NCI-H774 (cell line): ENCODE results near the gene ZNF407.

Source experiments
- DNase-seq: peaks from one replicate; lab custom pipeline; 2025; lab: John Stamatoyannopoulos, UW

Gene ZNF407

DNA sequence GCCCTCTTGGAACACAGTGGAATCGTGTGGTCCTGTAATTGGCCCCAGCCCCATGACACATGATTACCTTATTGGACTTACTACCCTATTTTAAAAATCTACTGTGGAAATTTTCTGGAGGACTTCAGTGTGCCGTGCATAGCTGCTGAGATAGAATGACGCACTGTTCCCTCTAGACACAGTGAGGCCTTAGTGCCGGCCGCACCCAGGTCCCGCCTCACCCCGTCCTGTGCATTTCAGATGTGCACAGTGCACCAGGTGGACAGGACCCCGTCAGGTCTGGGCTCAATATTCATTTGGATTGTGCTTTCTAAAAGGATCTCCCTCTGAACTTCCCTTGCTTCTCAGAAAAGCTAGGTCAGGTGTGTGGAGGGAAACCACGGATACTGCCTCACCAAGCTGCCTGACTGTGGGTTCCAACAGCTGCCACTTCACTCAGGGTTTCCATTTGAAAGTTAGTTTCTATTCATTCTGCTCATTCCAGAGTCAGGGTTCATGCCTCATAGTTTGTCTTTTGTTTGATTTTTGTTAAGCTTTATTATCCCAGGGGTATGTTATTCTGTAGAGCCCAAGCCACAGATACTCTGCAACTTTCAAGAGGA, 455.5 kb downstream of the ZNF407 start:
- DNase-seq = no peak

DNA sequence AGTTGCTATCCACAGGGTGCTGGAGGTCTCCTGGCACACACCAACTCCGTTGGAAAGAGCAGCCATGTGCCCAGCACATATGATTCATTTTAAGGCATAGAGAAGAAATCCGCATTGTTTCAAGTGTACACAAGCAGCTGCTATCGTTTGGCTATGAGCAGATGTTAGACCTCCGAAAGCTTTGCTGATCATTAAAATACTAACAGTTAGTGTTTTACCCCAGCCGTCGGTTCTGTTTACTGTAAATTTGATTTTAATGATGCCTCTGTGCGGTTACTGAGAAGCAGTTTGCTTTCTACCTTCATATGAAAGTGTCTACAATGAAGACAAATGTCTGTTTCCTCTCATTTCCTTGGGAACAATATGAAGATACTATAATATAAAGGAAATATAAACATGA, 456.4 kb downstream of the ZNF407 start:
- DNase-seq = peak; percentile 21

- DNase-seq = no peak
Observed at GRCh38 chr18:75054611-75055010, 456.9 kb downstream of the ZNF407 start.

DNA sequence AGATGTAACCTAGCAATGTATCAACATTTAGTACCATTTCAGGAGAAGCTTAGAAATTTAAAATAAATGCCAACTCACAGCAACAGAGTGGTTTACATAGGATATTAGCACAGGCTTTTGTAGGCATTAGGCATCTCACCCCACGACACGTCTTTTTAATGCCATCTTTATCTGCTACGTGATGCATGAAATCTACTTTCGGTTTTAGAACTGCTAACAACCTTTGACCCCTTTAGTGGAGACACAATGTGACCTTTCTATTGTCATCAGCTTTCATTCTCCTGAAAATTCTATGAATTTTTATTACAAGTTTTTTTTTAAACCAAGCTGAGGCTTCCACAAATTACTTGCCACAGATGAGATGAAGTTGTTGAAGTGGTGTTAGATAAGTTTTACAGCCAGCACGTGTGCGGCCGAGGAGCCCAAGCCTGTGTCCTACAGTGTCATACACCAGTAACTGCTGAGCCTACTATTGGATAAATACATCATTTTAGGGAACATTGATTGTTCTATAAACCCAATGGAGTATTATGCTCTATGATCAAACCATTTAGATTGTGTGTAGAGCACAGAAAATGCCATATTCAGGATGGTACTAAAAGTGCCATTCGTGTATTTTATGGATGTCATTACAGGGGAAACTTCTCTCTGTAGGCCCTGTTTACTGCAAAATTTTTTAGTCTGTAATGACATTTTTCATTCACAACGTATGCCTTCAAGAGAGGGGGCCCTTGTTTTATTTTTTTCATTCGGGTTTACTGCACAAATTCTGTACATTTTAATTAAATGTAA, 459.7 kb downstream of the ZNF407 start:
- no peak for DNase-seq

DNA sequence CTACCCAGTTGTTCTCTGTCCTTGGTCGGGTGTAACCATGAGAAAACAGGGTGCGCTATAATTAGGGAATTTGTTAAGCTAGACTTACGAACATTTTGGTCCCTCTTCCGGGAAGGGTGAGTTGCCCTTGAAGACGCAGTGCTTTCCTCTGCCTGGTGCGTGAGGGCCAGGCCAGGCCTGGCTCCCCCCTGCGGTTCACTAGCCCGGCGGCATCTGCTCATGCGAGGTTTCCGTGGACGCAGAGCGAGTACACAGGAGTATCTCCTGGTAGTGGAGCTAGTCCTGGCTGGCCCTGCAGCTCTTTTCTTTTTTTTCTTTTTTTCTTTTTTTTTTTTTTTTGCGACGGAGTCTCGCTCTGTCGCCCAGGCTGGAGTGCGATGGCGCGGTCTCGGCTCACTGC, 462.5 kb downstream of the ZNF407 start:
- DNase-seq = no peak

GRCh38 chr18:75062297-75062886, 464.7 kb downstream of the ZNF407 start:
- DNase-seq = no peak

- no peak for DNase-seq
Observed at GRCh38 chr18:75063196-75063595, 465.5 kb downstream of the ZNF407 start.

- DNase-seq = no peak
Observed at GRCh38 chr18:75063615-75064512, 466.2 kb downstream of the ZNF407 start.

GRCh38 chr18:75064513-75064905, 466.8 kb downstream of the ZNF407 start:
- DNase-seq = no peak

DNA sequence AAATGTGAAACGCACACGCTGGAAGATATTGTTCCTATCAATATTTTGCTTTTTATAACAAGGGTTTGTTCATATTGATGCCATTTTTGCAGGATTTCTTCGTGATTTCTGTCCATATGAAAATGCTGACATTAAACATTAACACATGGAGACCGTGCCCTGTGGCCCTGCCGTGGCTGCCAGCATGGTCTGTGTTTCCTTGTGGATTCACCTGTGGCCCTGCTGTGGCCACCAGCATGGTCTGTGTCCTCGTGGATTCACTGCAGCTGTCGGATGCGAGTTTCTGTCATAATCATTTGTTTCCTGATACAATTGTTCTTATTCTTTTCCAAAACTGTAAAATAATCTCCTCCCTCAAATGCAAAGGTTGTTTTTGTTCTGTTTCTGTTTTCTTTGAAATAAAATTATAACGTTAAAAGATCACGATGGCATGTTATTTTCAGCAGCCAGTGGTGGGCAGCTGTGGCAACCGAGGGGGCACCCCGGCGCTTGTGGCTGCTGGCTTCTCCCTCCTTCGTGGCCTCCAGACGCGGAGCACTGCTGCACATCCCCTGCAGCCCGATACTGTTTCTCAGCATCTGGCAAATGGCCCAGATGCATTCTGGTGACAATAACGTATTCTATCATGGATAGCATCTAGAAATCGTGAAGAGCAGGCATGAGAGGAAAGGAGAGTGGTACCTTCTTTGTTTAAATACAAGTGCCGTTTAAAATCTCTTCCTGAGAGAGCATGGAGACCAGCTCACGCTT, 467.8 kb downstream of the ZNF407 start:
- DNase-seq = no peak

GRCh38 chr18:75066021-75066880, 468.6 kb downstream of the ZNF407 start:
- DNase-seq = no peak

DNA sequence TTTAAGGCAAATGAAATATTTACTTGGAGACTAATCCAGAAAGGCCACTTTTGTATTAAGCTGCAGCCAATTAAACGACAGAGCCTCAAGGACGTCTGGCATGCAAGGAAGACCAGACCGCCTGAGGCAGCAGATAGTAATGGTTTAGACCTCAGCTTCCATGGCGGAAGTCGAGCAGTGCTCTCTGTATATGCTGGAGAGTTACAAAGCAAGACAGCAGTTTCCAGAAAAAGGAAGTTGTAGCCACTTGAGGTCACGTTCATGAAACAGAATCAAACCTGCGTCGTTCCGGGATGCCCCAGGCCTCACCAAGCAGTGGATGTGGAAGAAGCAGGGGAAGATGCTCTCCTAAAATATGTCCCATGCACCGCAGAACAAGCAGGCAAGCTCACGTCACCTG, 469.3 kb downstream of the ZNF407 start:
- no peak for DNase-seq

GRCh38 chr18:75067996-75068645, 470.5 kb downstream of the ZNF407 start:
- DNase-seq = no peak

GRCh38 chr18:75068682-75069435, 471.2 kb downstream of the ZNF407 start:
- no peak for DNase-seq

- DNase-seq = no peak
Observed at GRCh38 chr18:75070235-75070624, 472.6 kb downstream of the ZNF407 start.

DNA sequence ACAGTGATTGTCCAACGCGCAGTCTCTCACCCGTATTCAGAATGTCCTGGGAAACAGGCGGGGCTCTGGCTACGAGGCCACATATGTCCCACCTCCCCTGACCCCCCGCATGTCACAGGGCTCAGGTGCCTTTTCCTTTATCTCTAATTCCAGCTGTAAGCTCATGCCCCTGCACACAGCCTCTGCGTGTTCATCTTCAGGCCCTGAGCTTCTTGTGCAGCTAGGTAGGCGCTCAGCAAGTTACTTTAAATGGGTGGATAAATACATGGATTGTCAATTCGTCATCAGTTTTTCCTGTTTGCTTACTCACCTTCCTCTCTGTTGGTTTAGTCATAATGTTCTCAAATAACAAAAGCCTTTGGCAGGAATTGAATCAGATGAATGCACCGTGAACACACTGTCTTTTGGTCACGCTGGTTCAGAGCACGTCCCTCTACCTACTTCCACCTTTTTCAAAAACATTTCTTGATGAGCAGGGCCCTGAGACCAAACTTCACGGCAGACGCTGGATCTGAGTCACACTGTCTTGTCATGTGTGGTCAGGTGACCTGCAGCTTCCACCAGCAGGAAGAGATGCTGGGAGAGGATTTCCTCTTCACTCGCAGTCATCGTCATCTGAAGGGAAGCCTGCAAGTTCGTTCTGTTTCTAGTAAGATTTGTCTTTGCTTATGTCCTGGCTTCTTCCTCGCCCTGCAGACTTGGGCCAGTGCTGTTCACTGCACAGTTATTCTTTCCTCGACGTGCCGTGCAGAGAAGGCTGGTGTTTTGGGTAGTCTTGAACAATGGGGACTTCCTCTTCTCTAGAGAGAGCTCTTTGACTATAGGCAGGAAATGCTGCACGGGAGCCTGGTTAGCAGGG, 473.2 kb downstream of the ZNF407 start:
- DNase-seq = peak; percentile 56

- DNase-seq = no peak
Observed at GRCh38 chr18:75071484-75071785, 473.8 kb downstream of the ZNF407 start.

DNA sequence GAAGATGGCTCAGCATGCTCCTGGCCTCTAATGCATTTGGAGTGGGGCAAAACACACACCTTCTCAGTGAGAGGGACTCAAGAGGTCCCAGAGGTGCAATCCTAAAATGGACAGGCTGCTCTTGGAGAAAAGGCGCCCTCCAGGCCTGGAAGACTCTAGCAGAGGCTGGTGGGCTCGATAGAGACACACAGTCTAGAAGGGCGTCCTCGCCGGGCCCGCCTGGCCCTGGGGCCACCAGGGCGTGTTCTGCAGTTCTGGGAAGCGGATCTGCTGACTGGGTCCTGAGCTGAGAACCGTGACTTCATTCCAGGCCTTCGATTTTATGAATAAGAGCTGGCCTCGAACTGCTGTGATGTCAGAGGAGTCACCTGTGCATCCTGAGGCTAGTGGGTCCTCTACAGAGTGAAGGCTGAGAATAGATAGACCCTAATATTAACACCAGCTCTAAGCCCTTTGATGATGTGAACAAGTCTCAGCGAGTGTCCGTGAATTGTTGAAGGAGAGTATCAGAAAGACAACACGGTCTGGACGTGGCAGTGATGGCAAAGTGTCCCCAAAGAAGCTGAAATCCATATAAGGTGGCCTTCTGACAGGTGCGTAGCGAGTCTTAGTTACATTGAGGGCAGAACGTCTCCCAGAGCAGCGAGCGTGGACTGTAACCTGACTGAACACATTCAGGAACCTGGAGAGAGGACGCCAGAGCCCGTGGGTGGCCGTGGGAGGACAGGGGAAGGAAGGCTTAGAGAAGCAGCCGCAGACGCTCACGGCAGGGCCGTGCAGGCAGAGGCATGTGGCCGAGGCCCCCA, 474.4 kb downstream of the ZNF407 start:
- no peak for DNase-seq
